PC-3 (cell line): ENCODE measurements around the gene LSM5.

Experiments
- CTCF ChIP-seq: fragments of 300-600 bp; sonication (generic); conservative IDR thresholded peaks from 2 replicates; pipeline ENCODE4 v1.5.1; 2017; ENCODE audit warnings: antibody characterized with exemption, low read depth, mild to moderate bottlenecking, low read length
- EZH2 ChIP-seq: fragments of 300-600 bp; sonication (generic); IDR thresholded peaks from one replicate; pipeline ENCODE4 v1.6.1; 2017; ENCODE audit warnings: antibody characterized with exemption, mild to moderate bottlenecking, low read length; ENCODE audit not compliant: unreplicated experiment
- EZH2phosphoT487 ChIP-seq: fragments of 300-600 bp; sonication (generic); IDR thresholded peaks from 2 replicates; pipeline ENCODE4 v1.6.1; 2018; ENCODE audit warnings: mild to moderate bottlenecking, antibody characterized with exemption, low read length, borderline replicate concordance

- no peak for TF ChIP-seq EZH2phosphoT487
- no peak for TF ChIP-seq CTCF
- no peak for TF ChIP-seq EZH2
Observed at GRCh38 chr7:32481921-32482320, 8.3 kb downstream of the LSM5 start.
